ENCODE measurements around the gene ADGRG7. TPM values are rescaled to one million over a fixed set of nuclear protein-coding genes. Genes with fewer than 3 reads are reported as not detected.
A peak's percentile ranks its signal among the peaks of the same experiment; 100 is the strongest.
"Not testable (repeated sequence)": the region's sequence is repeated elsewhere in the genome, so short reads cannot be mapped to it uniquely, and the experiment has no call there.

Gene ADGRG7
- total RNA-seq, 1 donor from 2014 or later, result not detected

DNA sequence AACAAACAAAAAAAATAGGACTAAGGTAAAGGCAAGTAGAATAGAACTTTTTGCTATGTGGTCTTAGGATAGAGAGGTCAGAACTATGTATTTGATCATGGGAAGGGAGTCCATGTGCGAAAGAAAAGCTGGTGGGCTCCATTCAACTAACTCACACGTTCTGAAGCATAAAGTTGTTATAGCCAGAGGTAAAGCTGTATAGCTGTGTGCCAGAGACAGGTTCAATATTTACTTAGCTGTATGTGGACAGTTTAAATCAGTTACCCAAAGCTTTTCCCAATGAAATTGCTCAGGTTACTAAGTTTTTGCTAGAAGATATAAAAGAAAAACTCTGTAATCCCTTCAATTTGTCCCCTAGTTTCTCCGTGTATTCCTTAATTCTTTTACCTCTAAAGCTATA is 37.8 kb downstream of the ADGRG7 start:
- no peak for DNase-seq (ENCODE audit: low read depth in 2 of 2)

DNA sequence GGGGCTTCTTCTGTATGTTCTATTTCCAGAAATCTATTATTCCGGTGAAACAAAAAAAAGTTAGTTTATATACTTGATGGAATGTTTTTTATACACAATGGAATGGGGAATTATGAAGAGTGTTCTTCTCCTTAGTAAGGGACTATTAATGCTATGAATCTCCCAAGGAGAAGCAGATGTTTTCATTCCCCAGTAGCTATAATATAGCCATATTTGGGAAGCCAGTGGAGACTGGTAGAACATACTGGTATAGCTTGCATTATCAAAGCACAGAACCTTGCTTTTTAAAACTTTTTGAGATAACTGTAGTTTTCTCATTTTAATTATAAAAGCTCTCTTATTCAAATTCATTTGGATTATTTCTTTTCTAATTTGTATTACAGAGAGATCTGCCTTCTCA is 38.3 kb downstream of the ADGRG7 start:
- DNase-seq (ENCODE audit: low read depth in 2 of 2), result no peak

DNA sequence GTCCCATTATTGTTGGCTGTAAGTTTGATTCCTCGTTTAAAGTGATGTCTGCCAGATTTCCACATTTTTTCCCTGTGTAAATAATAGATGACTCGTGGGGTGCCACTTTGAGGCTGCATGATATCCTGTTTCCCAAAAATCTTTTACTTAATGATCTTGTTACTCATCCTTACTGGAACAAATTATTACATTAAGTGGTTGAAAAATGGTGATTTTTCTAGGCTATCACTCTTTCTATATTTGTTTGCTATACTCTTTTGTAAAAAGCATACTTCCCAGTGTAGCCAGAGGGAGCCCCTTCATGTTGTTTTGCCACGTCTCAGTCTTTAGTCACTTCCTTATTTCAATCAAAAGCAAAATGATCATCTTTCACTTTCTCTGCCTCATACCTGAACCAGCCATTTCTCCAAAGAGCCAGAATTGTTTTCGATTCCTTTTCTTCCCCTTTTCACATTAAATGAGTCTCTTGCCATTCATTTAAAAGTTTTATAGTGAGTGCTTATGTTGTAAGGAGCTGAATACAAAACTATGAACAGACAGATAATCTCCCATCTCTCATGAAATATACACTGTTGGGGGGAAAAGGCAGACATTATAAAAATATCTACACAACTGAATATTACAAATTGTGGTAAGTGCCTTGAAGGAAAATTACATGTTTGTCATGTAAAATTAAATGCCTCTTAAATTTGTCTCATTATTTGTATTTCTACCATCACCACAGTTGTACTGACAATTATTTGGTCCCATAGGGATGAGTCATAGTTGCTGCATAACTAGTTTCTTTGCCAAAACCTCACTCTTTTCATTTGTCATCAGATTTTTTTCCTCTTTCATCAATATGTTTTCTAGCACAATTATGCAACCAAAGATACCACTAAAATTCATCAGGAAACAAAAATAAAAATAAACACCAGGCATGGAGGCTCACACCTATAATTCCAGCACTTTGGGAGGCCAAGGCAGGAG is 41.5 kb downstream of the ADGRG7 start:
- peak; percentile 65 to 84 for DNase-seq (ENCODE audit: low read depth in 2 of 2)

DNA sequence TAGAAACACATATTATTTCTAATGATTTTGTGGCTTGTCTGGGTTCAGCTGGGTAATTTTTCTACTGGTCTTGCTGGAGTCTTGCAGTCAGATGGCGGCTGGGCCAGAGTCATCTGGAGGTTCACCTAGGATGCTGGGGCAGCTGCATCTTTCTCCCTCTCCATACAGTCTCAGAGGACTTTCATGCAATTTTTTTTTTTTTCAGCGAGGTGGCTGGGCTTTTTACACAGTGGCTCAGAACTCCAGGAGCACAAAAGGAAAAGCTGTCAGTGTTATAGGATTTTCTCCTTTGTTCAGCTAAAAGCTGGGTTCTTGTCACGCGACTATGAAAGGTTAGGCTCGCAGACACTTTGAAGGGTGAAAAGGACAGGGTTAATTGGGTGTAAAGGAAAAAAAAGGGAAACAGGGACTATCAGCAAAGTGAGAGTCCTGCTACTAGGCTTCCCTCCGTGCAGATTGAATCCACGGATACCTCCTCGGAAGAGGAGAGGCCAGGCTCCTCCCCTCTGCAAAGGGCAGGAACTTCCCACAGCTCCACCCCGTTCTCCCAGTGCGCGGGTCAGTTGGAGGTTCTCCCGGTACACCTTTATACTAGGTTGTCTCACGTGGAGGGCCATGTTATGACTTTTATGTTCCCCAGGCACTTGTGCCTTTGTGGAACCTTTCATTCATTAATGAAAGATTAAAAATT is 44.3 kb downstream of the ADGRG7 start:
- no peak for DNase-seq (ENCODE audit: low read depth in 2 of 2)

DNA sequence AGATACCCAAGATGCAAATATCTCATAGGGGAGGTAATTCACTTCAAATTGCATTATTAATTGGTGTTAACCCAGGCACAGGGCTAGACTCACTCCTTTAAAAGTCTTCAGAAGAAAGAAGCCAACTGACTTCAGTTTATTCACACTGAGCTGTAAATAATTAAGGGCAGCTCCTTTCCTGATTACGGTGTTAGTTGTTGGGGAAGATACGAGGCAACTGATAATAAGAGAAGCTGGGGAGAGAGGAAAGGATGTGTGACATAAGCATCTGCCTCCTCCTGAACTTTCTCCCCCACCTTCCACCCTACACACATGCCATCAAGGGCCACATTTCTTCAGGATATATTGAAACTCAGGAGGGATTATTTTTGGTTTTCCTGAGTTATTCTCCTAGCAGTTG is 47.5 kb downstream of the ADGRG7 start:
- no peak for DNase-seq (ENCODE audit: low read depth in 2 of 2)

DNA sequence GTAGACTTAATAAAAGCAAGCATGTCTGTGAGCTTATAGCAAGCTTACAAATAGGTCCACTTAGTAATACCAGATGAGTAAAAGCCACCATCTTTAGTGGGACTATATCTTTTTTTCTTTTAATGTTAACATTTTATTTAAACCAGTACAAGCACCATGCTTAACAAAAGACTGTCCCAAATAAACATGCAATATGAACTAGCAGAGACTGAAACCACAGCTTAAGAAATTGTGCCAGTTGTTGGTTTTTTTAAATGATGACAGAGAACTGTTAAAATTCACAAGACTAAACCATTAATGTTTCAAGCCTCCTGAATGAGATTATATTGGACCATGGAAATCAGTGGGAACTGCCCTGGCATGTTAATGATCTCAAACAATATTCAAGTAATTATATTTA is 51.9 kb downstream of the ADGRG7 start:
- not testable (repeated sequence) for DNase-seq (ENCODE audit: low read depth in 2 of 2)

DNA sequence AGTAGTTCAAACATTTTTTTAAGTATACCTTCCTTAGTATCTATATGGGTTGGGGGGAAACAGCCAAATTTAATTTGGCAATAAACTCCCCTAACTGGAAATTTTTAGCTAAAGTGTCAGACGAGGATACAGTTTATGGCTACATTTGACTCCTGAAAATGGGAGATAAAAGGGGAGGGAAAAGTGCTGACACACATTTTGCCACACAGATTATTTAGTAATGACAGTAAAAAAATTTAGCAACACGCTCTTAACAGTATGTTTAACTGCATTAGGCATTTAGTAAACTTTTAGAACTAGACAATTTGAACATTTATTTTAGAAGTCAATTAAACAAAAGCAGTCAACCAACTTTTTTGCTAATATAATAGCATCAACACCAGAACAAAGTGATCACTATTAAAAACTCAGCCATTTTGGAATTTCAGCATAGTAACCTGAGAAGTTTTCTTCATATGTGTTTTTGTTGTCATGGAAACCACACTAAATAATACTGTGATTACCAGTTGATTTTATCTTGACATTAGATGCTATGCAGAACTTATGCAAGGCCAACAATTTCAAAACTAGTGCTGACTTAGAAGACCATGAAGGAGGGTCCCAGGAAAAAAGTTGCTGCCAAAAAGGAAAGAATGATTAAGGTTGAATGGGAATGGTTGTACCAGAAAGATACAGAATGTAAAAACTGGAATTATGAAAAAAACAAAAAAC is 52.9 kb downstream of the ADGRG7 start:
- DNase-seq (ENCODE audit: low read depth in 2 of 2), result peak; percentile 11 to 24

DNA sequence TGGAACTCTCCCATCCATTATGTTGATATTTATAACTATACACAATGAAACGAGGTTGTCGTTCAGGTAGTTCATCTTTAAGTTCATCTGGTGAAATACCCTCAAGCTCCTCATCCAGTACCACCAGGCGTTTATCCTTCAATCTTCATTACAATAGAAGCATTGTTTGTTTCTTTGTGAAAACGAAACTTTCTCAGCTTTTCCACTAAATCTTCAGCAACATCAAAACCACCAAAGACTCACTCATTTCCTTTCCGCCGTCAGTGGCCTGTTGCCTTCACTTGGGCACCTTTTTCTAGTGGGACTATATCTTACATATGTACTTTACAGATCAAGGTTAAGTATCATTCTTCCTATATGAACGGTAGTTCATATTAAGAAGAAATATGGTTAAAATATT is 55.8 kb downstream of the ADGRG7 start:
- peak in 1 of 2 donors; percentile 54 for DNase-seq (ENCODE audit: low read depth in 2 of 2)

DNA sequence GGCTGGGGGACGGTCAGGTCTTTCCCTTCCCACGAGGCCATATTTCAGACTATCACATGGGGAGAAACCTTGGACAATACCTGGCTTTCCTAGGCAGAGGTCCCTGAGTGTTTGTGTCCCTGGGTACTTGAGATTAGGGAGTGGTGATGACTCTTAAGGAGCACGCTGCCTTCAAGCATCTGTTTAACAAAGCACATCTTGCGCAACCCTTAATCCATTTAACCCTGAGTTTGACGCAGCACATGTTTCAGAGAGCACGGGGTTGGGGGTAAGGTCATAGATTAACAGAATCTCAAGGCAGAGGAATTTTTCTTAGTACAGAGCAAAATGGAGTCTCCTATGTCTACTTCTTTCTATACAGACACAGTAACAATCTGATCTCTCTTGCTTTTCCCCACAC is 57.3 kb downstream of the ADGRG7 start:
- not testable (repeated sequence) for DNase-seq (ENCODE audit: low read depth in 2 of 2)

DNA sequence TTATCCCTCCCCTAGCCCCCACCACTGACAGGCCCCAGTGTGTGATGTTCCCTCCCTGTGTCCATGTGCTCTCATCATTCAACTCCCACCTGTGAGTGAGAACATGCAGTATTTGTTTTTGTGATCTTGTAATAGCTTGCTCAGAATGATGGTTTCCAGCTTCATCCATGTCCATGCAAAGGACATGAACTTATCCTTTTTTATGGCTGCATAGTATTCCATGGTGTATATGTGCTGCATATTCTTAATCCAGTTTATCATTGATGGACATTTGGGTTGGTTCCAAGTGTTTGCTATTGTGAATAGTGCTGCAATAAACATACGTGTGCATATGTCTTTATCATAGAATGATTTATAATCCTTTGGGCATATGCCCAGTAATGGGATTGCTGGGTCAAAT is 57.9 kb downstream of the ADGRG7 start:
- DNase-seq (ENCODE audit: low read depth in 2 of 2), result not testable (repeated sequence)

DNA sequence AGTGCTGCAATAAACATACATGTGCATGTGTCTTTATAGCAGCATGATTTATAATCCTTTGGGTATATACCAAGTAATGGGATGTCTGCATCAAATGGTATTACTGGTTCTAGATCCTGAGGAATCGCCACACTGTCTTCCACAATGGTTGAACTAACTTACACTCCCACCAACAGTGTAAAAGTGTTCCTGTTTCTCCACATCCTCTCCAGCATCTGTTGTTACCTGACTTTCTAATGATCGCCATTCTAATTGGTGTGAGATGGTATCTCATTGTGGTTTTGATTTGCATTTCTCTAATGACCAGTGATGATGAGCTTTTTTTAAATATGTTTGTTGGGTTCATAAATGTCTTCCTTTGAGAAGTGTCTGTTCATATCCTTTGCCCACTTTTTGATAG is 61.6 kb downstream of the ADGRG7 start:
- DNase-seq (ENCODE audit: low read depth in 2 of 2), result not testable (repeated sequence)

DNA sequence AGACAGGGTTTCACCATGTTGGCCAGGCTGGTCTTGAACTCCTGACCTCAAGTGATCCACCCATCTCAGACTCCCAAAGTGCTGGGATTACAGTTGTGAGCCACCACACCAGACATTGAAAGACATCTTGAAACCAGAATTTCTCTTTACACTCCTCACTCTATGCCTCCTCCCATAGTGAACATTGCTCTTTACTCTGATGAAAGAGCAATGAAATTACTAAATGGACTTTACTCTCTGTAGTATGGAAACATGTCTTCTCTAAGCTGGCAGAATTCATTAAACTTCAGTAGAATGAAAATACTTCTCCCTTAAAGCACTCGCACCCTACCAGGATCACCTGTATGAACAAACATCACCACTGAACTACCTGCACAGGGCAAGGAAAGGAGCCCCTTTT is 72.1 kb downstream of the ADGRG7 start:
- DNase-seq (ENCODE audit: low read depth in 2 of 2), result no peak

DNA sequence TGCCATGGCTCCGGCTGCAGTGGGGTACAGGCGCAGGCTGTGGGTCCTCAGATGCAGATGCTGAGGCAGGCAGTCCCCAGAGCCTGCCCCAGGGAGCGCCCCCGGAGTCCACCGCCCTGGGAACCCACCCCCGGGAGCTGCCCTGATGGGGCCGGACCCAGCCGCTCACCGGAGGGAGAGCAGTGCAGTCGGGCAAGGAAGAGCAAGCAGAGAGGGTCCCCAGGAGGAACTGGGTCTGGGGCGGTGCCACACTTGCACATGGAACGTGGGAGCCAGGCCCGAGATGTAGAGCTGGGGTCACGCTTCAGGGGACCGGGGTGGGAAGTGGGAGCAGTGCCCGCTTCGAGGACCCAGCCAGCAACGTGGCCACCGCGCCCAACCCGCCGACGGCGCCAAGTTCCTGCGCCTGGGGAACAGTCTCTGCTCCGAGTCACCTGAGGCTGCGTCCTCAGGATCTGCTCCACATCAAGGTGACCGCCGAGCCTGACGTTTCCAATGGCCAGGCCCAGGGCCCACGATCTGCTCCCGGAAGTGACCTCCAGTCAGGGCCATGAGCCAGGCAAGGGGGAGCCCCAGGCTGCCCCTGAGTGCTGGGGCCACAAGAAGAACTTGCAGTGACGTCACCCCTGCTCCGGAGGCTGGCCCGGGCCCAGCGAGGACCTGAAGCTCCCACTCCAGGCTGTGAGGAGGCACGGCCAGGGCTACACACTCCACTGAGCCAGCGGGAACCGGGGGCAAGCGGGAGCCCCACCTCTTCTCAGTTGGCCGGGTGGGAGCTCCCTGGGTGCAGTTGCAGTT is 72.9 kb downstream of the ADGRG7 start:
- no peak for DNase-seq (ENCODE audit: low read depth in 2 of 2)

DNA sequence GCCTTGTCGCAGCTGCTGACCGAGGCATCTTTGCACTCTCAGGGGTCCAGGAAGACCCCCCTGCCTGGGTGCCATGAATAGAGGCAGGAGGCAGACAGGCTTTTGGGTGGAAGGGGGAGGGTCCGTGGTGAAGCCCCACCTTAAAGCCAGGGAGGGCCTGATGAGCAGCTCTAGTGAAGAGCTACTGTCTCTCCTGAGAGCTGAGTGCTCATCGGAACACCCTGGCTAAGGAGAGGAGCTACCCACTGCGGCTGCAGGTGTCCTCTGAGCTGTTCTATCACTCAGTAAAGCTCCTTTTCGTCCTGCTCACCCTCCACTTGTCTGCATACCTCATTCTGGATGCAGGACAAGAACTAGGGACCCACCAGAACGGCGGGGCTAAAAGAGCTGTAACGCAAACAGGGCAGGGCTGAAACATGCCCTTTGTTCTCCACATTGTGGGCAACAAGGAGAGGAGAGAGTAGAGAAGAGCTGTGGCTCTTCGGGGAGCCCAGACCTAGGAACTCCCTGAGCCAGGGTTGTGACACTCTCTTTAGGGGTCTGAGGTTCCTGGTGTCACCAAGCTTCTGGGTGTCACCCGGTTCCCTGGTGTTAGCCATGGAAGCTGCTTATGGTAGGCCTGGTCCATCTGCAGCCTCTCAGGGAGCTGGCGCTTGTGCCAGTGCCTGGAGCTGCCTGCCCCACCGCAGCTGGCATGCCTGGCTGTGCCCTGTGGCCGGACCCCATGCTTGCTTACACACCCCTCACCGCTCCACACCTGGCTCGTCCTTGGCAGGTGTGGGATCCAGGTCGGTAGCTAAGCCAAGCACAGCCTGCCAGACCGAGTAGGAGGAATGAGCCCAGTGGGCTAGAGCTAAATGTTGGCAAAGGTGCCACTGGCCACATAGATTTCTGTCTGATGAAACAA is 73.7 kb downstream of the ADGRG7 start:
- DNase-seq (ENCODE audit: low read depth in 2 of 2), result no peak

DNA sequence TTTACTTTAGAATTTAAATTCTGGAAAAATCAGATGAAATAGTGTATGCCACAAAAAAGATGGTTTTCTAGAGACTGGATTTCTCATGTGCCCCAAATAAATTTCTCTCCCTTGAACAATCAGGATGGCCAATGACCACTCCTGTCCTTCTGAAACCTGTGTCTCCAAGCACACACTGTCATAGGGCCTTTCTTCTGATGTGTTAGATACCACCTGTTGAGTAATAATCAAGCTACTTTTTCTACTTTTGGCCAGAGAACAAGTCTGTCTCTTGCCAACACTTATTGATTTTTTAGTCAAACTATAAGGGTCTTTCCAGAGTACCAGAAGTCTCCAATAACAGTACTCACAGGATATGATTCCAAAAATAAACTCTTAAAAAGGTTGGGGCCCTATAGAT is 83.8 kb downstream of the ADGRG7 start:
- no peak for DNase-seq (ENCODE audit: low read depth in 2 of 2)

DNA sequence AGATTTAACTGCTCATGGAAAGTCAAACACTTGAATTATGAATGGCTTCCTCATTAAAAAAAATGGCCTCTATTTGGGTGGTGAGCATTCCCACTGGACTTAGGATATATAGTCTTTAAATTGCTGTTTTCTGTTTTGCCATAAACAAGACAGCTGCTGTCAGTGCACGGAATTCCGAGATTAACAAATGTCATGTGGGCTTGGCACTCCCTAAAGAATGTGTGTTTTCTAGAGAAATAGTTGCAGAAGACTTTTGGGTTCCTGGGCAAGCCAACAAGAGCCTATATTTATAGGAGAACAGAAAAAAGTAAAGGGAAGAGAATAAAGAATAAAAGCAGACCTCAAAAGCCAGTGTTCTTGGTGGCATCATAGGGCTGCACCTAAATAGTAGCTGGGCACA is 86.3 kb downstream of the ADGRG7 start:
- no peak for DNase-seq (ENCODE audit: low read depth in 2 of 2)

DNA sequence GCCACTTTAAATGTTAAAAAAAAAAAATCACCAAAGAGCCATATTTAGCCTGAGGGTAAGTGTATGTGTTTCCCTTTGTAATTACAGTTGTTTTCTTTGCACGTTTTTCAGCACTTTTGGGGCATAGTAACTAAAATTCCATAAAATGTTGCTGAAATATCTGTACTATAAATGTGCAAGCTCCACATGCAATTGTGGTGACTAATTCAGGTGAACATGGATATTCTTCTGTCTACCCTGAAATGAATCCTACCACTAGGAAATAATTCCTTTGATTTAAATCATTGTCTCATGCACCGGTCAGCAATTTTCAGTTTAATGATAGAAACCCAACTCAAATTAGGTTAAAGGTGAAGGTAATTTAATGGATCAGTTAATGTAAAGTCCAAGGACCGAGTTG is 86.8 kb downstream of the ADGRG7 start:
- DNase-seq (ENCODE audit: low read depth in 2 of 2), result no peak

DNA sequence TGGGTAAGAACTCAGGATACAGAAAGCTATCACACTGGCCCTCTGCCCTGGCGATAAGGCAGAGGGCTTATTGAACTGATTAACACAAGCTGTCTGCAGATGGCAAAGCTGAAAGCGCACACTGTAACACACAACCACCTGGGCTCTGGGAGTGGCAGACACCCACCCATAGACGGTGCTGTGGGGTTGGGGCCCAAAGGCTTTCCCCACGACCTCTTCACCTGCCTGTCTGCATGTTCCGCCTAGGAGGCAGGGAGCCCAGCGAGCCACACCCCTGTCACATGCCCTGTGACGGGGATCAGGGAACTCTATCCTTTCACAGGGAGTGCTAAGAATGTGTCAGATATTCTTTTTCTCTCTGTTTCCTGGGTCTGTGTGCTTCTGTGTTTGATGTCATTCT is 87.8 kb downstream of the ADGRG7 start:
- no peak for DNase-seq (ENCODE audit: low read depth in 2 of 2)

DNA sequence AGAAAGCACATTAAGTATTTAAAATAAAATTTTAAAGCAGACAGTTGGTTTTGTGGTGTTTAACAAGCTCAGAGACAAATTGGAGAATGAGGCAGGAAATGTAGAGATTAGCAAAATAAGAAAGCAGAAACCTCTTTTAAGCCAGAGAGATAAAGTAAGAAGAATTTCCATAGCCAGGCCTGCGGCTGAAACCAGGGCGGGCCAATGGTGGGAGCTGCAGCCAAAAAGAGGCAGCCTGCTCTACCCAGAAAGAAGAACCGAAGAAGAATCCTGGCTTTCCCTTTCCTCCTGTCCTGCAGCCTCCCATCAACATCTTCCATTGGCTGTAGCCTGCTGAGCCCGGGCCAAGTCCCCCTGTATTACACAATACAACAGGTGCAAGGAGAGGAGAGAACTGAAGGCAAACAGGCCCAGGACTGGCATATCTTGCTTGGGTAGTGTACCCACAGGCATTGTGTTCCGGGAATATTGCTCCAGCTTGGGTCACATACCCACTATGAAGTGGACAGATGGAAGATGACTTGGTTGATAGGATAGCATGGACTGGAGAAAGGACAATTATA is 88.4 kb downstream of the ADGRG7 start:
- DNase-seq (ENCODE audit: low read depth in 2 of 2), result no peak

DNA sequence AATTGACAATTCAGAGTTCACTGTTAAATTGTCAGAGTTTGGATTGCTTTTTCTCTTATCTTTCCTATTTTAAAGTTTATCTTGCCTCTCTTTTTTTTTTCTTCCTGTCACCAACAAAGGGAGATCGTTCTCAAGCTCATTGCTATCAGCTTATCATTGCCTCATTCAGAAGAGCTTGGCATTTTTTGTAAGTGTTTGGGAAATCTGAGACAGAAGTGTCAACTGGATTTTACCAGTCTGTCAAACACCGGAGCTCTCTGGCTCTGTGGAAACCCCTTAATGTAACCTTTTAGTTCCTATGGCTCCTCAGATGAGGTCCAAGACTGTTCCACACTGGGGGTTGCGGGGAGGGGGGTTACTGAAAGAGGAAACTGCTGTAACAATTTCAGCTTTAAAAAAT is 89.3 kb downstream of the ADGRG7 start:
- DNase-seq (ENCODE audit: low read depth in 2 of 2), result no peak
